CD4-positive, alpha-beta T cell treated with Interleukin-10 for 1 hour (primary cell): Measurements from ENCODE around the gene SCT.
A peak's percentile ranks its signal among the peaks of the same experiment; 100 is the strongest.

ENCODE experiments used
- DNase-seq: peaks from one replicate; pipeline ENCODE4 v3.0.0-alpha.2; 2020

SCT gene

DNA sequence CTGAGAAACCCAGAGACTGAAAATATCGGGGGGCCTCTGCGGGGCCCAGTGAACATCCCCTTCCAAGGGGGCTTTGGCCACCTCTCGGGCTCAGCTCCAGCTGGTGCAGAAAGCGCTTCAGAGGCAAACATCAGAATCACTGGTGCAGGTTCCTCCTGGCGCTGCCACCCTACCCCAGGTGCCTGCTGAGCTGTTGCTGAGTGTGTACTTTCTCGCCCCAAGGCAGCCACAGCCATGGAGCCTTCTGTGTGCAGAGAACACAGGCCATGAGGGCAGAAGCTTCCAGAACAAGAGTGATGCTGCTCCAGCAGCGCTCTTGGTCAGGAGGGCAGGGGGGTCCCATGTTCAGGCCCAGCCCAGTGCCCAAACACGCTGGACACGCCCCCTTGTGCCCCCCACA lies 16.4 kb upstream of the SCT start:
- DNase-seq: no peak

- DNase-seq: no peak
These were observed 14.9 kb upstream of the SCT start for GRCh38 chr11:641806-642370.

DNA sequence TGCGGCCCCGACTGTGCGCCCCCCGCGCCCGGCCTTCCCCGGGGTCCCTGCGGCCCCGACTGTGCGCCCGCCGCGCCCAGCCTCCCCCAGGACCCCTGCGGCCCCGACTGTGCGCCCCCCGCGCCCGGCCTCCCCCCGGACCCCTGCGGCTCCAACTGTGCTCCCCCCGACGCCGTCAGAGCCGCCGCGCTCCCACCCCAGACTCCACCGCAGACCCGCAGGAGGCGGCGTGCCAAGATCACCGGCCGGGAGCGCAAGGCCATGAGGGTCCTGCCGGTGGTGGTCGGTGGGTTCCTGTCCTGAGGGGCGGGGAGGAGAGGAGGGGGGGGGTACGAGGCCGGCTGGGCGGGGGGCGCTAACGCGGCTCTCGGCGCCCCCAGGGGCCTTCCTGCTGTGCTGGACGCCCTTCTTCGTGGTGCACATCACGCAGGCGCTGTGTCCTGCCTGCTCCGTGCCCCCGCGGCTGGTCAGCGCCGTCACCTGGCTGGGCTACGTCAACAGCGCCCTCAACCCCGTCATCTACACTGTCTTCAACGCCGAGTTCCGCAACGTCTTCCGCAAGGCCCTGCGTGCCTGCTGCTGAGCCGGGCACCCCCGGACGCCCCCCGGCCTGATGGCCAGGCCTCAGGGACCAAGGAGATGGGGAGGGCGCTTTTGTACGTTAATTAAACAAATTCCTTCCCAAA lies 13.2 kb upstream of the SCT start:
- DNase-seq: no peak

DNA sequence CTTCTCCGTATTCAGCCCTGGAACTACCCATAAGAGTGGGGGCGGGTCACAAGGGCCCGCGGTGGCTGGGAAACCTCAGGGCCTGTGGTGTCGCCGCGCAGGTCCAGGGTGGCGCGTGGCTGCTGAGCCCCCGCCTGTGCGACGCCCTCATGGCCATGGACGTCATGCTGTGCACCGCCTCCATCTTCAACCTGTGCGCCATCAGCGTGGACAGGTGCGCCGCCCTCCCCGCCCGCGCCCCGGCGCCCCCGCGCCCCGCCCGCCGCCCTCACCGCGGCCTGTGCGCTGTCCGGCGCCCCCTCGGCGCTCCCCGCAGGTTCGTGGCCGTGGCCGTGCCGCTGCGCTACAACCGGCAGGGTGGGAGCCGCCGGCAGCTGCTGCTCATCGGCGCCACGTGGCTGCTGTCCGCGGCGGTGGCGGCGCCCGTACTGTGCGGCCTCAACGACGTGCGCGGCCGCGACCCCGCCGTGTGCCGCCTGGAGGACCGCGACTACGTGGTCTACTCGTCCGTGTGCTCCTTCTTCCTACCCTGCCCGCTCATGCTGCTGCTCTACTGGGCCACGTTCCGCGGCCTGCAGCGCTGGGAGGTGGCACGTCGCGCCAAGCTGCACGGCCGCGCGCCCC lies 12.5 kb upstream of the SCT start:
- DNase-seq: no peak

GRCh38 chr11:638631-639331 lies 11.8 kb upstream of the SCT start:
- no peak for DNase-seq

DNA sequence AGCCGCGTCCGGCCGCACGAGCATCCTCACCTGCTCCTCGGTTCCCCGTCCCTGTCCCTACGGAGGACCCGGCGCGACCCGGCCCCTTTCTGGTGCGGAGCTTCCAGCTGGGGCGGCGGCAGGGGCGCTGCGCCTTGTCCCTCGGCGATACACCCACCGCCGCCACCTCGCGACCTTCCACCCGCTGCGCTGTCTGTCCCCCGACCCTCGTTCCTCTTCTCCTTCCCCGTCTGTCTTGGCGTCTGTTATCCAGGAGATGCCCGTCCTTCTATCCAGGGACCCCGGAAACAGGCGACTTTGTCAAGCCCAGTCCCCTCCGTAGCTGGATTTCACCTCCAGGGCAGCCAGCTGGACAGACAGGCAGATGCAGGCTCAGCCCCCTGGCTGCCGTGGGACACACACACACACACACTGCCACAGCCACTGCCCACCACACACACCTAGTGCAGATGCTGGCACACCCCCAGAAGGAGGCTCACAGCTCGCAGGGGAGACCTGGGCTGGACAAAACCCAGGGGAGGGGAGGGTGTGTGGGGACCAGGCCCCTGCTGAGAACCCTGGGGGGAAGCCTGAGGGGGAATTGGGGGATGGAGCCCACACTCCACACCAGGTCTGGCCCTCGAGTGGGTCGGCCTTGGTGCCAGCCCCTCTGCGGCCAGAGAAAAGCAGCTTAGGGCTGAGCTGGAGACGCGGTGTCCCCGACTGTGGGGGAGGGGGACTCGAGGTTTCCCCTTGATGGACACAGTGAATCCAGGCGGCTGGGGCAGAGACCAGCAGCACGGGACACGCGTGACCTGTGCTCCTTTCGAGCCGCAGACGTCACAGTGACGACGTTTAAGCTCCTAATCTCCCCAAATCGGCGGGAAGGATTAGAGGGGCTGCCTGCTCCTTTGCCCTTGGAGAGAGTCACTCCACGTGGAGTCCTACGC lies 10.9 kb upstream of the SCT start:
- DNase-seq: no peak

GRCh38 chr11:637333-637592 lies 10.3 kb upstream of the SCT start:
- no peak for DNase-seq

- no peak for DNase-seq
These were observed 9.7 kb upstream of the SCT start, which contains the start of gene DRD4 for GRCh38 chr11:636511-637332. DRD4 (plus strand) TSS chr11:637269; CDS start chr11:637305, 36 bp downstream.

GRCh38 chr11:635945-636510 lies 9.0 kb upstream of the SCT start:
- DNase-seq: no peak

- DNase-seq: no peak
These were observed 3.9 kb upstream of the SCT start for GRCh38 chr11:630871-631270.

DNA sequence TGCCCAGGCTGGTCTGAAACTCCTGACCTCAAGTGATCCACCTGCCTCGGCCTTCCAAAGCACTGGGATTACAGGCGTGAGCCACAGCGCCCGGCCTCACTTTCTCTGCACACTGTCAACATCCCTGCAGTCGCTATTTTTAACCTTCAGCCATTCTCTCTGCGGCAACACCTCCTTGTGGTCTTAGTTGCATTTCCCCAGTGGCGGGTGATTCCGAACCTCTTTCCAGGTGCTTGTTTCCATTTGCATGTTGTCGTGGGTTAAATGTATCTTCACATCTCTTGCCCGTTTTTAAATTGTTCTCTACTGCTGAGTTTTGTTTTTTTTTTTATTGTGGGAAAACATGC lies 2.2 kb upstream of the SCT start:
- DNase-seq: peak; percentile 32

- no peak for DNase-seq
These were observed 1.1 kb upstream of the SCT start for GRCh38 chr11:628056-628455.

- DNase-seq: no peak
These were observed 261 bp upstream of the SCT start for GRCh38 chr11:627308-627576.

- no peak for DNase-seq
These were observed 1.2 kb downstream of the SCT start for GRCh38 chr11:625636-626268.

DNA sequence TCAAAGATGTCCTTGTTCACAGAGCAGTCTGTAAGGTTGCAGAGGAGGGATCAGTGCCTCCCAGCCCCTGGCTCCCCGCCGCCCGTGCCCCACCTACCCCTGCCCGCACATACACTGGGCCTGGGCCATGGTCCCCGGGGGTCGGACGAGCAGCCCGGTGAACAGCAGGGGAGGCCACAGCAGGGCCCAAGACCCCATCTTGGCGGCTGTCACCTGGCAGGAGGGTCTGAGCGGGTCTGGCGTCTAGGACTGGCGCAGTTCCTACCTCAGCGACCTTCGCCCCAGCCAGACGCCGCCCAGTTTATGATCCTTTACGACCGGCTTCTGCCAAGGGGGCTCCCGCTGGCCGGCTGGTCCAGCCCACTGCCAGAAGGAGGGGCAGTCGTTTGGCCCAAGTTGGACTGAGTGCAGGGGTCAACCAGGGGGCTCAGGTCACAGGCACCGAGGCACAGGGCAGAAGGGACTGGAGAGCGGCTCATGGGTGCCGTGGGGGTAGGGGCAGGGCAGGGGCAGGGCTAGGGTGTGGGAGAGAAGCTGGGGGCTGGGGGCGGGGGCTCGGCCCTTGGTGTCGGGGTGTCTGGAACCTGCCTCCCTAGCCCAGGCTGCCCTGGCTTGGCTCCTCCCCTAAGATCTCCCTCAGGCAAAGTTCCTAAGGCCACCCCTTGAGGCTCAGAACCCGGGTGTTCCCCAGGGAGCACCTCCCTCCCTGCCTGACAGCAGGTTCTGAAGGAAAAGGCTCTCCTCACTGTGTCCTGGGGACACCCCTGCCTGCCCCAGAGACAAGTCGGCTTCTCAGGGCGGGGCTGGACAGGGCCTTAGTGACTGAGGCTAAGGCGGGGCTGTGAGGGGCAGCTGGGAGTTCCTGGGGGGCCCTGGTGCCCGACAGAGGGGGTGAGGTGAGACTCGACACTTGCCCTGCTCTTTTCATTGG lies 2.0 kb downstream of the SCT start, which contains the start of gene CDHR5:
Gene CDHR5 (minus strand): TSS at position 251 of the 931 bp plus-strand sequence. CDS start 53 bp downstream, at position 198.
- no peak for DNase-seq

DNA sequence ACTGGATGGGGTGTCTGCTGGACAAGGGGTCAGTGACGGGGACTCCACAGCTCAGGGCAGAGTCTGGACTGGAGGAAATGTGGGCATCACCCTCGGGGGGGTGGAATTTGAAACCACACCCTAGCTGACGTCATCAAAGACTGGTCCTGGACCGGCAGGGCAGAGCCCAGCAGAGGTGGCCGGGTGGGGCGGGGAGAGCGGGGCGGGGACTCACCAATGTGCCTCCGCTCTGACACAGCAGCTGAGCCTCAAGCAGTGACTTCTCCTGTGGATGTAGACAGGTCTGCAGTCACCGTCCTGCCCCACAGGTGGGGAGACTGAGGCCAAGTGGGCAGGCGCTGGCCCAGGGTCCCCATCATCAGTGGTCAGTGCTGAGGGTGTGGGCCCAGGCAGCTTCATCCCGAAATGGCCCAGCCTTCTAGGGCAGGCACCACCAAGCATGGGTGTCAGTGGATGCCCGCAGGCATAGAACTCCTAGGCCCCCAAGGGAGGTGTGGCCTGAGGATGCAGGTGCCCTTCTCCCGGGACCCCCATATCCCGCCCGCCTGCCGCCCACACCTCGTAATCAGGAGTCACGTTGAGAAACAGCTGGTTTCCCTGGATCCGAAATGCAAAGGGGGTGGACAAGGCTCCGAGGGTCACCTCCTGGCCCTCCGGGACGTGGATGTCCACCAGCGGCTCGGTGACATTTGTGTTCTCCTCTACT lies 2.8 kb downstream of the SCT start:
- DNase-seq: no peak

- DNase-seq: no peak
These were observed 3.6 kb downstream of the SCT start for GRCh38 chr11:623349-623869.

DNA sequence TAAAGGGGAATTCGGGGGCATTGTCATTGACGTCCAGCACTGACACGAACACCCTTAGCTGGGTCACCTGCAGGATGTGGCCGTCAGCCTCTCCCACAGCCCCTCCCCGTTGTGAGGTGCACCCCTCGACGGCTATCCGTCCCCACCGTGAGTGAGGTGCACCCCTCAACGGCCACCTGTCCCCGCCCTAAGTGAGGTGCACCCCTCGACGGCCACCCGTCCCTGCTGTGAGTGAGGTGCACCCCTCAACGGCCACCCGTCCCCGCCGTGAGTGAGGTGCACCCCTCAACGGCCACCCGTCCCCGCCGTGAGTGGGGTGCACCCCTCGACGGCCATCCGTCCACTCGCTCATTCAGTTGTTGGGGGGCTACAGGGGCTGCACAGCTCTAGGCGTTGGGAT lies 5.1 kb downstream of the SCT start:
- DNase-seq: no peak
